H1 (cell line): ENCODE data around the gene ZXDC.

Source experiments
- CHD2 ChIP-seq: IDR thresholded peaks from 2 replicates; pipeline ENCODE4 v1.6.1; 2012; ENCODE audit warnings: low read length, improper control_type of control experiment
- CREB1 ChIP-seq: IDR thresholded peaks from 2 replicates; pipeline ENCODE4 v1.6.1; 2012; ENCODE audit warnings: inconsistent platforms
- KDM1A ChIP-seq: fragments of 200-600, 300-600 bp; sonication (generic); IDR thresholded peaks from 2 replicates; pipeline ENCODE4 v1.7.1; 2016; ENCODE audit warnings: mild to moderate bottlenecking, low read length, borderline replicate concordance
- SIRT6 ChIP-seq: IDR thresholded peaks from one replicate; pipeline ENCODE4 v1.7.1; 2012; ENCODE audit warnings: low read length, inconsistent platforms
- YY1 ChIP-seq: IDR thresholded peaks from 2 replicates; pipeline ENCODE4 v1.6.1; 2011; ENCODE audit warnings: low read depth, mild to moderate bottlenecking, low read length
- TF ChIP-seq, protein P1 (sequence below), 3 experiments: IDR thresholded peaks; 1 replicate in 2 of 3; 2 replicates in 1 of 3; pipeline versions ENCODE4 v1.5.1 to v1.6.1; 2011; ENCODE audit warnings: low read length in 3 of 3, mild to moderate bottlenecking in 3 of 3, inconsistent platforms in 2 of 3, low read depth in 1 of 3, moderate library complexity in 1 of 3; ENCODE audit not compliant: insufficient read depth in 1 of 3; ENCODE audit errors: control extremely low read depth in 1 of 3

GRCh38 chr3:126413693-126414080, 62.0 kb downstream of the ZXDC start:
- TF ChIP-seq YY1 (no peak), CREB1 (no peak), KDM1A (no peak), CHD2 (no peak), SIRT6 (no peak)
- TF ChIP-seq, protein P1, sequence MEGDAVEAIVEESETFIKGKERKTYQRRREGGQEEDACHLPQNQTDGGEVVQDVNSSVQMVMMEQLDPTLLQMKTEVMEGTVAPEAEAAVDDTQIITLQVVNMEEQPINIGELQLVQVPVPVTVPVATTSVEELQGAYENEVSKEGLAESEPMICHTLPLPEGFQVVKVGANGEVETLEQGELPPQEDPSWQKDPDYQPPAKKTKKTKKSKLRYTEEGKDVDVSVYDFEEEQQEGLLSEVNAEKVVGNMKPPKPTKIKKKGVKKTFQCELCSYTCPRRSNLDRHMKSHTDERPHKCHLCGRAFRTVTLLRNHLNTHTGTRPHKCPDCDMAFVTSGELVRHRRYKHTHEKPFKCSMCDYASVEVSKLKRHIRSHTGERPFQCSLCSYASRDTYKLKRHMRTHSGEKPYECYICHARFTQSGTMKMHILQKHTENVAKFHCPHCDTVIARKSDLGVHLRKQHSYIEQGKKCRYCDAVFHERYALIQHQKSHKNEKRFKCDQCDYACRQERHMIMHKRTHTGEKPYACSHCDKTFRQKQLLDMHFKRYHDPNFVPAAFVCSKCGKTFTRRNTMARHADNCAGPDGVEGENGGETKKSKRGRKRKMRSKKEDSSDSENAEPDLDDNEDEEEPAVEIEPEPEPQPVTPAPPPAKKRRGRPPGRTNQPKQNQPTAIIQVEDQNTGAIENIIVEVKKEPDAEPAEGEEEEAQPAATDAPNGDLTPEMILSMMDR (IDR thresholded peaks at IDR 0.05; ENCODE audit: control extremely low read depth in 1 of 3, insufficient read depth in 1 of 3, low read depth in 1 of 3, low read length in 3 of 3), result no peak
